Mucosa of stomach (tissue), 1 donor: ENCODE results near the gene RPS28.

ENCODE experiments used
- H3K27me3 ChIP-seq: one replicate; pipeline ENCODE4 v1.7.0; 2013; ENCODE audit warnings: mild to moderate bottlenecking, low read length; ENCODE audit not compliant: control insufficient read depth, insufficient read depth
- H3K36me3 ChIP-seq: one replicate; pipeline ENCODE4 v1.7.0; 2013; ENCODE audit warnings: low read length; ENCODE audit not compliant: control insufficient read depth, insufficient read depth
- H3K4me1 ChIP-seq: one replicate; pipeline ENCODE4 v1.7.0; 2013; ENCODE audit warnings: mild to moderate bottlenecking, low read length; ENCODE audit not compliant: control insufficient read depth, insufficient read depth
- H3K4me3 ChIP-seq: one replicate; pipeline ENCODE4 v1.7.0; 2013; ENCODE audit warnings: low read length
- H3K9ac ChIP-seq: one replicate; pipeline ENCODE4 v1.7.0; 2013; ENCODE audit warnings: mild to moderate bottlenecking, low read length, moderate library complexity
- H3K9me3 ChIP-seq: one replicate; pipeline ENCODE4 v1.7.0; 2013; ENCODE audit warnings: mild to moderate bottlenecking, low read length, moderate library complexity; ENCODE audit not compliant: control insufficient read depth
- donor health status: Pancreatic carcinoma.

Gene RPS28

GRCh38 chr19:8324186-8325050, 3.1 kb downstream of the RPS28 start:
- no peak overlapping the region for H3K9ac ChIP-seq
- H3K27me3 ChIP-seq, result peaks cover 4% of the 10 kb centered on the region
- H3K4me1 ChIP-seq, result peaks cover 24% of the 10 kb centered on the region
- H3K36me3 ChIP-seq, result no peaks in the 10 kb centered on the region
- no peaks in the 10 kb centered on the region for H3K9me3 ChIP-seq
- H3K4me3 ChIP-seq, result no peak overlapping the region

GRCh38 chr19:8325454-8325853, 4.2 kb downstream of the RPS28 start:
- Histone ChIP-seq H3K4me1 (peaks cover 17% of the 10 kb centered on the region), H3K4me3 (no peak overlapping the region), H3K36me3 (no peaks in the 10 kb centered on the region), H3K9ac (no peak overlapping the region), H3K9me3 (no peaks in the 10 kb centered on the region), H3K27me3 (peaks cover 4% of the 10 kb centered on the region)

- H3K9ac ChIP-seq, result no peak overlapping the region
- peaks cover 19% of the 10 kb centered on the region for H3K4me1 ChIP-seq
- H3K36me3 ChIP-seq, result no peaks in the 10 kb centered on the region
- H3K27me3 ChIP-seq, result peaks cover 34% of the 10 kb centered on the region
- no peaks in the 10 kb centered on the region for H3K9me3 ChIP-seq
- no peak overlapping the region for H3K4me3 ChIP-seq
Observed at GRCh38 chr19:8329996-8330395, 8.7 kb downstream of the RPS28 start.

- H3K36me3 ChIP-seq, result no peaks in the 10 kb centered on the region
- no peak overlapping the region for H3K4me3 ChIP-seq
- no peak overlapping the region for H3K9ac ChIP-seq
- H3K9me3 ChIP-seq, result no peaks in the 10 kb centered on the region
- peaks cover 19% of the 10 kb centered on the region for H3K4me1 ChIP-seq
- H3K27me3 ChIP-seq, result peaks cover 43% of the 10 kb centered on the region
Observed at GRCh38 chr19:8331263-8331845, 10.1 kb downstream of the RPS28 start.

- Histone ChIP-seq H3K9ac (no peak overlapping the region), H3K4me1 (peaks cover 22% of the 10 kb centered on the region), H3K36me3 (no peaks in the 10 kb centered on the region), H3K4me3 (no peak overlapping the region), H3K9me3 (no peaks in the 10 kb centered on the region), H3K27me3 (peaks cover 51% of the 10 kb centered on the region)
Observed at GRCh38 chr19:8332976-8333766, 11.9 kb downstream of the RPS28 start.

GRCh38 chr19:8333767-8334457, 12.6 kb downstream of the RPS28 start:
- H3K4me1 ChIP-seq, result peaks cover 22% of the 10 kb centered on the region

GRCh38 chr19:8334458-8335342, 13.4 kb downstream of the RPS28 start:
- Histone ChIP-seq H3K27me3 (peaks cover 57% of the 10 kb centered on the region), H3K9ac (no peak overlapping the region), H3K9me3 (no peaks in the 10 kb centered on the region), H3K4me1 (peaks cover 22% of the 10 kb centered on the region), H3K4me3 (no peak overlapping the region), H3K36me3 (no peaks in the 10 kb centered on the region)

More at GRCh38 chr19:8333767-8334457, 12.6 kb downstream of the RPS28 start:
- Histone ChIP-seq H3K4me3 (no peak overlapping the region), H3K9me3 (no peaks in the 10 kb centered on the region), H3K9ac (no peak overlapping the region), H3K36me3 (no peaks in the 10 kb centered on the region), H3K27me3 (peaks cover 53% of the 10 kb centered on the region)

- no peak overlapping the region for H3K4me3 ChIP-seq
Observed at GRCh38 chr19:8335343-8336071, 14.2 kb downstream of the RPS28 start.

GRCh38 chr19:8336072-8336569, 14.8 kb downstream of the RPS28 start:
- Histone ChIP-seq H3K9me3 (no peaks in the 10 kb centered on the region), H3K27me3 (peaks cover 65% of the 10 kb centered on the region), H3K4me1 (peaks cover 22% of the 10 kb centered on the region), H3K4me3 (no peak overlapping the region), H3K36me3 (no peaks in the 10 kb centered on the region), H3K9ac (no peak overlapping the region)

More at GRCh38 chr19:8335343-8336071, 14.2 kb downstream of the RPS28 start:
- Histone ChIP-seq H3K4me1 (peaks cover 22% of the 10 kb centered on the region), H3K9me3 (no peaks in the 10 kb centered on the region), H3K27me3 (peaks cover 59% of the 10 kb centered on the region), H3K36me3 (no peaks in the 10 kb centered on the region), H3K9ac (no peak overlapping the region)

- peaks cover 22% of the 10 kb centered on the region for H3K4me1 ChIP-seq
- H3K36me3 ChIP-seq, result no peaks in the 10 kb centered on the region
- no peaks in the 10 kb centered on the region for H3K9me3 ChIP-seq
- peaks cover 62% of the 10 kb centered on the region for H3K27me3 ChIP-seq
- H3K4me3 ChIP-seq, result no peak overlapping the region
- H3K9ac ChIP-seq, result no peak overlapping the region
Observed at GRCh38 chr19:8336660-8337059, 15.4 kb downstream of the RPS28 start.
